ENCODE measurements around the gene C12orf56.
"Not testable (repeated sequence)": the region's sequence is repeated elsewhere in the genome, so short reads cannot be mapped to it uniquely, and the experiment has no call there.

C12orf56 gene

DNA sequence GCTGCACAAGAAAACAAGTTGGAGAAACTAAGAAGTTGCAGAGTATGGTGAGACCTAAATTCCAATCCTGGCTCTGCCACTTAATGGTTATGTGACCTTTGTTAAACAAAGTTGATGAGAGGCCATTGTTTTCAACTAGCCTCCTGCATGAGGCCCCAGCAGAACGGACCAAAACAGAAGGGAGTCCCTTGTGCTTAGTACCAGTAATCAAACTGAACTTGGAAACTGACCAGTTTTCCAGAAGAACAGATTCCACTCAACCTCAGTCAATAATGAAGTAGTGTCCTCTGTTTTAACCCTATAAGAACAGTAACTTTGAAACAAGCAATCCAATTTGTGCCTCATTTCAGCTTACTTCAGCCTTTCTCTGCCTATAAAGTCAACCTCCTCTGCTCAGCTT, 69.9 kb downstream of the C12orf56 start:
- no peak for DNase-seq (ENCODE audit: low spot score)
- no peak for TF ChIP-seq CTCF (conservative IDR thresholded peaks at IDR 0.05; ENCODE audit: low read depth)
- POLR2A ChIA-PET (ENCODE audit: low non-redundant PET) = no interaction called here
- no peak overlapping the region for H3K27ac ChIP-seq
- CTCF ChIA-PET = interaction anchor here (0.6 kb wide), 1 partner anchor 1919 kb away, joined by 3 read pairs; no protein-coding TSS in a partner anchor

- DNase-seq (ENCODE audit: low spot score); H3K27ac ChIP-seq; CTCF ChIA-PET: not testable (repeated sequence)
- POLR2A ChIA-PET (ENCODE audit: low non-redundant PET) = interaction anchor here (0.6 kb wide), 1 partner anchor 66 kb away, joined by 3 read pairs; no protein-coding TSS in a partner anchor
Measured at GRCh38 chr12:64319540-64320225, 70.9 kb downstream of the C12orf56 start.

GRCh38 chr12:64318605-64319004, 72.0 kb downstream of the C12orf56 start:
- no peak for TF ChIP-seq CTCF (conservative IDR thresholded peaks at IDR 0.05; ENCODE audit: low read depth)
- ChIA-PET CTCF (no interaction called here), POLR2A (ENCODE audit: low non-redundant PET) (no interaction called here)
- H3K27ac ChIP-seq = no peak overlapping the region
- no peak for DNase-seq (ENCODE audit: low spot score)

GRCh38 chr12:64311877-64312276, 78.7 kb downstream of the C12orf56 start:
- no peak for TF ChIP-seq CTCF (conservative IDR thresholded peaks at IDR 0.05; ENCODE audit: low read depth)
- H3K27ac ChIP-seq = no peak overlapping the region
- POLR2A ChIA-PET (ENCODE audit: low non-redundant PET) = no interaction called here
- CTCF ChIA-PET = no interaction called here
- DNase-seq (ENCODE audit: low spot score) = no peak

GRCh38 chr12:64304571-64304970, 86.0 kb downstream of the C12orf56 start:
- POLR2A ChIA-PET (ENCODE audit: low non-redundant PET) = no interaction called here

DNA sequence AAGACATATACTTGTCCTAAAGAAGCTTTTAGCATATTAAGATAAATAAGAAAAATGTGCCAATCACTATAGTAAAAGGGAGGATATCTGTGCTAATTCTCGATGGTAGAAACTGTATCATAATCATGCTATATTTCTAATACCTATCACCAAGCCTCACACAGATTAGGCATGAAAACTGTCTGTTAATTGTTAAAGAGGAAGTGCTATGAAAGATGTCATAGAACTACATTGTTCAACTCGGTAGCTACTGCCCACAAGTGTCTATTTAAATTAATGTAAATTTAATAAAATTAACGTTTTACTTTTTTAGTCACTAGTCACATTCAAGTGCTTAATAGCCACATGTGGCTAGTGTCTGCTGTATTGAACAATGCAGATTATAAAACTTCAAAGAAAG, 90.9 kb downstream of the C12orf56 start:
- no peak for TF ChIP-seq CTCF (conservative IDR thresholded peaks at IDR 0.05; ENCODE audit: low read depth)
- no peak overlapping the region for H3K27ac ChIP-seq
- CTCF ChIA-PET = no interaction called here
- POLR2A ChIA-PET (ENCODE audit: low non-redundant PET) = no interaction called here
- no peak for DNase-seq (ENCODE audit: low spot score)

More at GRCh38 chr12:64304571-64304970, 86.0 kb downstream of the C12orf56 start:
- DNase-seq (ENCODE audit: low spot score) = no peak
- TF ChIP-seq CTCF (conservative IDR thresholded peaks at IDR 0.05; ENCODE audit: low read depth) = no peak
- CTCF ChIA-PET = no interaction called here
- no peak overlapping the region for H3K27ac ChIP-seq

DNA sequence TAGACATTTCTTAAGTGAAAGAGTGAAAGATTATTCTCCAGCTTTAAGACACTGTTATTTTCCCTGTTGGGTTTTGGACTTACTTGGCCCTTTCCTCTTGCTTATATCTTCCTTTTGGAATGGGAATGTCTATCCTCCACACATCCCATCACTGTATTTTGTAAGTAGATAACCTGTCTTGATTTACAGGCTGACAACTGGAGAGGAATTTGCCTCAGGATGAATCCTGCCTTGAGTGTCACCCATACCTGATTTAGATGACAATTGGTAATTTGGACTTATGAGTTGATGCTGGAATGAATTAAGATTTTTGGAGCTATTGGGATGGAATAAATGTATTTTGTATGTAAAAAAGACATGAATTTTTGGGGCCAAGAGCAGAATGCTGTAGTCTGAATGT, 94.3 kb downstream of the C12orf56 start:
- DNase-seq (ENCODE audit: low spot score) = no peak
- no peak for TF ChIP-seq CTCF (conservative IDR thresholded peaks at IDR 0.05; ENCODE audit: low read depth)
- POLR2A ChIA-PET (ENCODE audit: low non-redundant PET) = no interaction called here
- CTCF ChIA-PET = interaction anchor here (0.9 to 1.0 kb wide), 2 partner anchors 10 to 35 kb away, joined by 3 read pairs; no protein-coding TSS in a partner anchor
- H3K27ac ChIP-seq = no peak overlapping the region
